Activated CD8-positive, alpha-beta T cell treated with anti-CD3 and anti-CD28 coated beads, Interleukin-2, amount 10 ng/mL, durations not matched to agents 7 days and 5 days (primary cell): ENCODE measurements around the gene ULBP1. TPM values are rescaled to one million over a fixed set of nuclear protein-coding genes. Genes with fewer than 3 reads are reported as not detected.
"Not testable (repeated sequence)": the region's sequence is repeated elsewhere in the genome, so short reads cannot be mapped to it uniquely, and the experiment has no call there.

Experiments
- ATAC-seq: fragments of 150-1000 bp; cut with Tn5 transposase; one replicate; pipeline ENCODE4 v1.10.0; 2021; ENCODE audit warnings: moderate library complexity
- CTCF ChIA-PET: fragments of 350-600 bp; sonication (Branson Sonifier 250); formaldehyde crosslinking; loops from one replicate; lab custom pipeline; 2021; ENCODE audit warnings: antibody characterized with exemption; lab: Charles Lee
- POLR2A ChIA-PET: fragments of 350-600 bp; sonication (Branson Sonifier 250); formaldehyde crosslinking; loops from one replicate; lab custom pipeline; 2021; ENCODE audit warnings: antibody characterized with exemption; lab: Charles Lee
- DNase-seq: peaks from one replicate; pipeline ENCODE4 v3.0.0-alpha.2; 2020
- H3K27ac Mint-ChIP-seq: one replicate; pipeline ENCODE4 v1.8.0; 2021; ENCODE audit warnings: mild to moderate bottlenecking, mixed read lengths
- H3K27me3 Mint-ChIP-seq: one replicate; pipeline ENCODE4 v1.8.0; 2021; ENCODE audit warnings: low read depth, mixed read lengths
- H3K36me3 Mint-ChIP-seq: one replicate; pipeline ENCODE4 v1.8.0; 2021; ENCODE audit warnings: low read depth, mixed read lengths
- H3K4me1 Mint-ChIP-seq: one replicate; pipeline ENCODE4 v1.8.0; 2021; ENCODE audit warnings: low read depth, mixed read lengths
- H3K4me3 Mint-ChIP-seq: one replicate; pipeline ENCODE4 v1.8.0; 2021; ENCODE audit warnings: mild to moderate bottlenecking, mixed read lengths
- H3K9me3 Mint-ChIP-seq: one replicate; pipeline ENCODE4 v1.8.0; 2022; ENCODE audit warnings: mixed read lengths; ENCODE audit not compliant: insufficient read depth
- total RNA-seq, 2 experiments: library from RNA; stranded (reverse); gene quantifications; one replicate each; pipeline ENCODE4 v1.2.3, GENCODE V29; 2021

ULBP1 gene
- total RNA-seq, 2 experiments from 2014 or later = 0.65 to 0.71 TPM

GRCh38 chr6:149934249-149935156, 29.2 kb upstream of the ULBP1 start:
- H3K4me3 Mint-ChIP-seq = no peak overlapping the region
- H3K9me3 Mint-ChIP-seq = no peaks in the 10 kb centered on the region
- ATAC-seq = peak; percentile 52
- H3K4me1 Mint-ChIP-seq = peaks cover 20% of the 10 kb centered on the region
- ChIA-PET POLR2A (interaction anchor here (1.3 kb wide), 1 partner anchor 32 kb away, joined by 3 read pairs; no protein-coding TSS in a partner anchor), CTCF (interaction anchor here (0.8 to 2.5 kb wide), 3 partner anchors 17 to 83 kb away, joined by 3 to 17 read pairs (median 3); no protein-coding TSS in a partner anchor)
- no peaks in the 10 kb centered on the region for H3K36me3 Mint-ChIP-seq
- peak overlapping the region; percentile 9 for H3K27ac Mint-ChIP-seq
- peaks cover 79% of the 10 kb centered on the region for H3K27me3 Mint-ChIP-seq
- peak; percentile 84 for DNase-seq

GRCh38 chr6:149935246-149935645, 28.5 kb upstream of the ULBP1 start:
- H3K36me3 Mint-ChIP-seq = no peaks in the 10 kb centered on the region
- peak overlapping the region; percentile 27 for H3K27ac Mint-ChIP-seq
- DNase-seq (no peak), ATAC-seq (no peak)
- peaks cover 79% of the 10 kb centered on the region for H3K27me3 Mint-ChIP-seq
- no peaks in the 10 kb centered on the region for H3K9me3 Mint-ChIP-seq
- ChIA-PET POLR2A (interaction anchor here (1.3 kb wide), 1 partner anchor 31 kb away, joined by 3 read pairs; no protein-coding TSS in a partner anchor), CTCF (interaction anchor here (0.8 to 2.5 kb wide), 3 partner anchors 16 to 82 kb away, joined by 3 to 17 read pairs (median 3); no protein-coding TSS in a partner anchor)
- no peak overlapping the region for H3K4me3 Mint-ChIP-seq
- H3K4me1 Mint-ChIP-seq = peaks cover 28% of the 10 kb centered on the region

GRCh38 chr6:149935668-149936067, 28.1 kb upstream of the ULBP1 start:
- Mint-ChIP-seq H3K9me3 (no peaks in the 10 kb centered on the region), H3K4me3 (no peak overlapping the region), H3K4me1 (peaks cover 32% of the 10 kb centered on the region), H3K36me3 (no peaks in the 10 kb centered on the region), H3K27me3 (peaks cover 79% of the 10 kb centered on the region), H3K27ac (no peak overlapping the region)
- no peak for ATAC-seq
- POLR2A ChIA-PET = interaction anchor here (1.3 kb wide), 1 partner anchor 31 kb away, joined by 3 read pairs; no protein-coding TSS in a partner anchor
- CTCF ChIA-PET = interaction anchor here (1.1 to 2.5 kb wide), 3 partner anchors 26 to 82 kb away, joined by 3 to 17 read pairs (median 4); no protein-coding TSS in a partner anchor
- DNase-seq = no peak

GRCh38 chr6:149936743-149937142, 27.0 kb upstream of the ULBP1 start:
- DNase-seq = no peak
- CTCF ChIA-PET = interaction anchor here (1.2 to 2.5 kb wide), 2 partner anchors 74 to 81 kb away, joined by 4 to 17 read pairs; no protein-coding TSS in a partner anchor
- peaks cover 41% of the 10 kb centered on the region for H3K4me1 Mint-ChIP-seq
- no peak overlapping the region for H3K27ac Mint-ChIP-seq
- ATAC-seq = no peak
- POLR2A ChIA-PET = no interaction called here
- peaks cover 76% of the 10 kb centered on the region for H3K27me3 Mint-ChIP-seq
- H3K9me3 Mint-ChIP-seq = no peaks in the 10 kb centered on the region
- no peak overlapping the region for H3K4me3 Mint-ChIP-seq
- H3K36me3 Mint-ChIP-seq = no peaks in the 10 kb centered on the region

- DNase-seq, H3K36me3 Mint-ChIP-seq, H3K9me3 Mint-ChIP-seq, POLR2A ChIA-PET: not testable (repeated sequence)
- Mint-ChIP-seq H3K4me3 (peak overlapping the region; percentile 59), H3K4me1 (peaks cover 50% of the 10 kb centered on the region), H3K27ac (peak overlapping the region; percentile 17), H3K27me3 (peaks cover 75% of the 10 kb centered on the region)
- CTCF ChIA-PET = interaction anchor here (0.8 kb wide), 1 partner anchor 79 kb away, joined by 4 read pairs; no protein-coding TSS in a partner anchor
- peak; percentile 28 for ATAC-seq
Observed at GRCh38 chr6:149938013-149938570, 25.7 kb upstream of the ULBP1 start.

GRCh38 chr6:149938571-149939355, 25.0 kb upstream of the ULBP1 start:
- Mint-ChIP-seq H3K9me3 (no peaks in the 10 kb centered on the region), H3K4me3 (peak overlapping the region; percentile 59), H3K4me1 (peaks cover 50% of the 10 kb centered on the region), H3K36me3 (no peaks in the 10 kb centered on the region), H3K27ac (peak overlapping the region; percentile 32), H3K27me3 (peaks cover 73% of the 10 kb centered on the region)
- POLR2A ChIA-PET = no interaction called here
- DNase-seq (peak; percentile 55), ATAC-seq (peak; percentile 21)
- CTCF ChIA-PET = interaction anchor here (0.6 to 0.8 kb wide), 2 partner anchors 14 to 78 kb away, joined by 3 to 4 read pairs; no protein-coding TSS in a partner anchor

GRCh38 chr6:149939356-149939648, 24.4 kb upstream of the ULBP1 start:
- ATAC-seq = no peak
- H3K4me1 Mint-ChIP-seq = peaks cover 48% of the 10 kb centered on the region
- ChIA-PET CTCF (interaction anchor here (0.6 kb wide), 1 partner anchor 14 kb away, joined by 3 read pairs; no protein-coding TSS in a partner anchor), POLR2A (no interaction called here)
- H3K36me3 Mint-ChIP-seq = no peaks in the 10 kb centered on the region
- H3K27me3 Mint-ChIP-seq = peaks cover 74% of the 10 kb centered on the region
- peak overlapping the region; percentile 59 for H3K4me3 Mint-ChIP-seq
- H3K27ac Mint-ChIP-seq = no peak overlapping the region
- no peak for DNase-seq
- no peaks in the 10 kb centered on the region for H3K9me3 Mint-ChIP-seq

GRCh38 chr6:149939909-149940671, 23.7 kb upstream of the ULBP1 start:
- Mint-ChIP-seq H3K9me3 (no peaks in the 10 kb centered on the region), H3K36me3 (no peaks in the 10 kb centered on the region), H3K27me3 (peaks cover 66% of the 10 kb centered on the region), H3K4me3 (peak overlapping the region; percentile 32), H3K4me1 (peaks cover 43% of the 10 kb centered on the region), H3K27ac (no peak overlapping the region)
- ATAC-seq (no peak), DNase-seq (no peak)
- CTCF ChIA-PET = interaction anchor here (1.0 to 2.2 kb wide), 2 partner anchors 12 to 77 kb away, joined by 3 to 10 read pairs; no protein-coding TSS in a partner anchor
- POLR2A ChIA-PET = interaction anchor here (0.7 kb wide), 1 partner anchor 1540 kb away, joined by 4 read pairs; no protein-coding TSS in a partner anchor

GRCh38 chr6:149940672-149940982, 23.1 kb upstream of the ULBP1 start:
- H3K27me3 Mint-ChIP-seq = peaks cover 65% of the 10 kb centered on the region
- H3K36me3 Mint-ChIP-seq = no peaks in the 10 kb centered on the region
- POLR2A ChIA-PET = interaction anchor here (0.6 to 0.7 kb wide), 2 partner anchors 692 to 1539 kb away, joined by 4 read pairs; no protein-coding TSS in a partner anchor
- H3K9me3 Mint-ChIP-seq = no peaks in the 10 kb centered on the region
- no peak for ATAC-seq
- DNase-seq = no peak
- no peak overlapping the region for H3K27ac Mint-ChIP-seq
- CTCF ChIA-PET = interaction anchor here (1.0 to 2.2 kb wide), 2 partner anchors 12 to 76 kb away, joined by 3 to 10 read pairs; no protein-coding TSS in a partner anchor
- H3K4me1 Mint-ChIP-seq = peaks cover 43% of the 10 kb centered on the region
- H3K4me3 Mint-ChIP-seq = peak overlapping the region; percentile 32

- DNase-seq (peak; percentile 91), ATAC-seq (peak; percentile 88)
- ChIA-PET POLR2A (no interaction called here), CTCF (interaction anchor here (2.2 kb wide), 1 partner anchor 75 kb away, joined by 10 read pairs; no protein-coding TSS in a partner anchor)
- no peaks in the 10 kb centered on the region for H3K9me3 Mint-ChIP-seq
- peak within 1 kb of the TSS; percentile 88 for H3K4me3 Mint-ChIP-seq
- H3K4me1 Mint-ChIP-seq = peaks cover 43% of the 10 kb centered on the region
- H3K27me3 Mint-ChIP-seq = peaks cover 61% of the 10 kb centered on the region
- peak within 1 kb of the TSS; percentile 84 for H3K27ac Mint-ChIP-seq
- no peaks in the 10 kb centered on the region for H3K36me3 Mint-ChIP-seq
Observed at GRCh38 chr6:149941583-149942460, 21.9 kb upstream of the ULBP1 start, which contains the start of gene ULBP2. Gene ULBP2 (plus strand): TSS chr6:149942014. CDS start chr6:149942073, 59 bp downstream.
